HG02973 (cell line): ENCODE measurements around the gene PGAM4.
"Not testable (repeated sequence)": the region's sequence is repeated elsewhere in the genome, so short reads cannot be mapped to it uniquely, and the experiment has no call there.

ENCODE experiments used
- ATAC-seq: cut with Tn5 transposase; IDR thresholded peaks from one replicate; pipeline ENCODE4 v1.9.1; 2021; ENCODE audit warnings: moderate library complexity; ENCODE audit not compliant: unreplicated experiment

Gene PGAM4

GRCh38 chrX:77930581-77930980 is 38.9 kb downstream of the PGAM4 start:
- no peak for ATAC-seq

GRCh38 chrX:77925764-77926163 is 43.7 kb downstream of the PGAM4 start:
- ATAC-seq = no peak

GRCh38 chrX:77924320-77924859 is 45.0 kb downstream of the PGAM4 start:
- no peak for ATAC-seq

- no peak for ATAC-seq
Observed at GRCh38 chrX:77922787-77923186, 46.7 kb downstream of the PGAM4 start.

- not testable (repeated sequence) for ATAC-seq
Observed at GRCh38 chrX:77919370-77919769, 50.1 kb downstream of the PGAM4 start.

- no peak for ATAC-seq
Observed at GRCh38 chrX:77918568-77918967, 50.9 kb downstream of the PGAM4 start.
